Activated gamma-delta T cell (primary cell): ENCODE data around the gene PIGX.
A peak's percentile ranks its signal among the peaks of the same experiment; 100 is the strongest.
"Not testable (repeated sequence)": the region's sequence is repeated elsewhere in the genome, so short reads cannot be mapped to it uniquely, and the experiment has no call there.

Experiments
- DNase-seq: peaks from one replicate; lab custom pipeline; 2025; lab: John Stamatoyannopoulos, UW

The PIGX gene

GRCh38 chr3:196706327-196706726 lies 5.8 kb upstream of the PIGX start:
- no peak for DNase-seq

- no peak for DNase-seq
Measured at GRCh38 chr3:196706731-196707130, 5.4 kb upstream of the PIGX start.

GRCh38 chr3:196707566-196707965 lies 4.6 kb upstream of the PIGX start:
- no peak for DNase-seq

GRCh38 chr3:196708467-196708866 lies 3.7 kb upstream of the PIGX start:
- DNase-seq: no peak

GRCh38 chr3:196712514-196713413 lies 587 bp downstream of the PIGX start:
- peak; percentile 79 for DNase-seq

- DNase-seq: not testable (repeated sequence)
Measured at GRCh38 chr3:196717162-196717561, 5.0 kb downstream of the PIGX start.

- DNase-seq: no peak
Measured at GRCh38 chr3:196721097-196721496, 8.9 kb downstream of the PIGX start.

- DNase-seq: no peak
Measured at GRCh38 chr3:196726788-196727675, 14.9 kb downstream of the PIGX start.

- no peak for DNase-seq
Measured at GRCh38 chr3:196735751-196736150, 23.6 kb downstream of the PIGX start.

GRCh38 chr3:196736670-196737374 lies 24.6 kb downstream of the PIGX start:
- DNase-seq: no peak

- DNase-seq: no peak
Measured at GRCh38 chr3:196737655-196738054, 25.5 kb downstream of the PIGX start.

- DNase-seq: peak; percentile 87
Measured at GRCh38 chr3:196739671-196740480, 27.7 kb downstream of the PIGX start, which contains the start of gene PAK2. TSS of gene PAK2 (plus strand) at chr3:196739857. CDS start at chr3:196782647, 42,790 bp downstream.

- no peak for DNase-seq
Measured at GRCh38 chr3:196740481-196741248, 28.5 kb downstream of the PIGX start.

- no peak for DNase-seq
Measured at GRCh38 chr3:196741249-196741889, 29.2 kb downstream of the PIGX start.

GRCh38 chr3:196743569-196743968 lies 31.4 kb downstream of the PIGX start:
- not testable (repeated sequence) for DNase-seq

- no peak for DNase-seq
Measured at GRCh38 chr3:196749125-196749524, 36.9 kb downstream of the PIGX start.

- DNase-seq: no peak
Measured at GRCh38 chr3:196753201-196753600, 41.0 kb downstream of the PIGX start.

GRCh38 chr3:196754091-196754981 lies 42.2 kb downstream of the PIGX start:
- no peak for DNase-seq

GRCh38 chr3:196756732-196757131 lies 44.6 kb downstream of the PIGX start:
- no peak for DNase-seq
